GM12878 (cell line): ENCODE measurements around the gene MKNK1. TPM values are rescaled to one million over a fixed set of nuclear protein-coding genes. Genes with fewer than 3 reads are reported as not detected.

ENCODE experiments used
- BRCA1 ChIP-seq: IDR thresholded peaks from 2 replicates; pipeline ENCODE4 v1.6.1; 2011; ENCODE audit warnings: low read depth, low read length, improper control_type of control experiment
- ETV6 ChIP-seq, 2 experiments: fragments of 450-650 bp in 1 of 2; IDR thresholded peaks in 1 of 2; conservative IDR thresholded peaks in 1 of 2; 2 replicates each; pipeline ENCODE4 v1.6.1; 2014; ENCODE audit warnings: antibody characterized with exemption in 1 of 2, borderline replicate concordance in 1 of 2, low read depth in 1 of 2, mild to moderate bottlenecking in 1 of 2, moderate library complexity in 1 of 2
- GABPA ChIP-seq: IDR thresholded peaks from 2 replicates; pipeline ENCODE4 v1.6.1; 2014; ENCODE audit warnings: antibody characterized with exemption, low read depth, mild to moderate bottlenecking, inconsistent platforms
- NRF1 ChIP-seq: conservative IDR thresholded peaks from 2 replicates; pipeline ENCODE4 v1.6.1; 2011; ENCODE audit warnings: mild to moderate bottlenecking, low read depth, low read length, improper control_type of control experiment
- POLR2AphosphoS5 ChIP-seq: IDR thresholded peaks from 2 replicates; pipeline ENCODE4 v1.6.1; 2011; ENCODE audit warnings: mild to moderate bottlenecking, low read length, inconsistent platforms
- STAT3 ChIP-seq: IDR thresholded peaks from 2 replicates; pipeline ENCODE4 v1.6.1; 2011; ENCODE audit warnings: low read depth, low read length, improper control_type of control experiment
- TARDBP ChIP-seq: IDR thresholded peaks from 2 replicates; pipeline ENCODE4 v1.6.1; 2016; ENCODE audit warnings: borderline replicate concordance
- polyA plus RNA-seq, 11 experiments: library from polyadenylated mRNA; depleted of rRNA in 4 of 11; unstranded in 6 of 11; stranded (reverse) in 5 of 11; fragments of >200 nt; fragmentation: Nextera tagmentation in 4 of 11; fragmentation: Illumina TruSeq in 1 of 11; extraction: Ambion mirVana in 4 of 11; extraction: Trizol in 1 of 11; gene quantifications; 1 replicate in 1 of 11; 2 replicates in 10 of 11; pipeline versions ENCODE4 v1.2.1 to v1.2.3, GENCODE V29; 2011 to 2016; ENCODE audit warnings: inconsistent platforms in 2 of 11, missing spikeins in 2 of 11, low read depth in 1 of 11
- total RNA-seq, 4 experiments: library from RNA; depleted of rRNA in 3 of 4; stranded (reverse); fragments of >200 nt in 3 of 4; fragmentation: Illumina TruSeq in 1 of 4; extraction: Trizol in 1 of 4; gene quantifications; 2 replicates each; pipeline versions ENCODE4 v1.2.1 to v1.2.3, GENCODE V29; 2013 to 2021
- TF ChIP-seq, protein P1 (sequence below): fragments of 450-650 bp; IDR thresholded peaks from 2 replicates; pipeline ENCODE4 v1.6.1; 2016; ENCODE audit warnings: mild to moderate bottlenecking
- TF ChIP-seq, protein P2 (sequence below): IDR thresholded peaks from 2 replicates; pipeline ENCODE4 v1.6.1; 2012; ENCODE audit warnings: improper control_type of control experiment, low read depth, low read length; ENCODE audit not compliant: insufficient replicate concordance
- TF ChIP-seq, protein P3 (sequence below): fragments of 450-650 bp; IDR thresholded peaks from 2 replicates; pipeline ENCODE4 v1.6.1; 2017; ENCODE audit warnings: mild to moderate bottlenecking, moderate library complexity
- TF ChIP-seq, protein P4 (sequence below): fragments of 150-350 bp; IDR thresholded peaks from 2 replicates; pipeline ENCODE4 v1.6.1; 2014; ENCODE audit warnings: mild to moderate bottlenecking, low read depth, low read length
- TF ChIP-seq, protein P5 (sequence below): IDR thresholded peaks from 2 replicates; pipeline ENCODE4 v1.6.1; 2012; ENCODE audit warnings: low read depth, low read length, improper control_type of control experiment

The MKNK1 gene
- total and polyA plus RNA-seq, 10 of the 15 experiments (the other 5 are each of a cell fraction or from before 2014, with no cell fraction given), result 13.7 to 29.9 (median 26.5) TPM

DNA sequence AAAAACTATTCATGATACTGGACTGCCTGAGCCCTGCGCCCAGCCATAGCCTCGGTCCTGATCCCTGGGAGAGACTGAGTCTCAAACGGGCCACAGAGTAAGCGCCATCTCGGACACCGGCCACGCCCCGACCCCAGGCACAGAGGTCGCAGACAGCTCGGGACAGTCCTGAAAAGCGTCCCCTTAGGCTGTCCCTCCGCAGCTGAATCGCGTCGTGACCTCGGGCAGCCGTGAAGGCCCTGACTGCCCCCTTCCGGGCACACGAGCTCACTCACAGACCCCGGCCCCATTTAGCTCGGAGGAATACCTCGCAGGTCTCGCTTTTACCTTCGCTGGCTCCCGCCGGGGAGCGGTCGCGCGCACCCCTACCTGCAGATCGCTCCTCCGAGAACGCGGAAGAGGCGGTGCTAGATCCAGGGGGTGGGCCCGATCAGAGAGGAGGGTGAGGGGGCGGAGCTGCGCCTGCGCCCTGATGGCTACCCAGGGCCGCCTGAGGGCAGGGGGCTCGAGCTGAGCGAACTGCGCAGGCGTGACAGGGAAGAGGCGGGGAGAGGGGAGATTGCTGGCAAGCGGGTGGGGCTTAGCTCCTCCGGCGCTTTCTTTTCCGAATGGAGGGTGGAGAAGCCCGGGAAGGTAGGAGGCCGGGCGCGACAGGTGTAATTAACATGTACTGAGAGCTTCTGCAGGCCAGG, at the start of gene MKNK1 (continued):
- TF ChIP-seq, protein P1, sequence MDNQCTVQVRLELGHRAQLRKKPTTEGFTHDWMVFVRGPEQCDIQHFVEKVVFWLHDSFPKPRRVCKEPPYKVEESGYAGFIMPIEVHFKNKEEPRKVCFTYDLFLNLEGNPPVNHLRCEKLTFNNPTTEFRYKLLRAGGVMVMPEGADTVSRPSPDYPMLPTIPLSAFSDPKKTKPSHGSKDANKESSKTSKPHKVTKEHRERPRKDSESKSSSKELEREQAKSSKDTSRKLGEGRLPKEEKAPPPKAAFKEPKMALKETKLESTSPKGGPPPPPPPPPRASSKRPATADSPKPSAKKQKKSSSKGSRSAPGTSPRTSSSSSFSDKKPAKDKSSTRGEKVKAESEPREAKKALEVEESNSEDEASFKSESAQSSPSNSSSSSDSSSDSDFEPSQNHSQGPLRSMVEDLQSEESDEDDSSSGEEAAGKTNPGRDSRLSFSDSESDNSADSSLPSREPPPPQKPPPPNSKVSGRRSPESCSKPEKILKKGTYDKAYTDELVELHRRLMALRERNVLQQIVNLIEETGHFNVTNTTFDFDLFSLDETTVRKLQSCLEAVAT, result 0 out of 2 replicates have a peak, but pooled peaks have one; percentile 59
- no peak for TF ChIP-seq BRCA1
- TF ChIP-seq NRF1, result peak; percentile 92
- no peak for TF ChIP-seq ETV6 (conservative IDR thresholded peaks at IDR 0.05 in 1 of 2, IDR thresholded peaks at IDR 0.05 in 1 of 2; ENCODE audit: borderline replicate concordance in 1 of 2, low read depth in 1 of 2)
- TF ChIP-seq POLR2AphosphoS5, result peak; percentile 90
- no peak for TF ChIP-seq STAT3
- TF ChIP-seq GABPA, result no peak
- TF ChIP-seq TARDBP, result 0 out of 2 replicates have a peak, but pooled peaks have one; percentile 35
- TF ChIP-seq, protein P2, sequence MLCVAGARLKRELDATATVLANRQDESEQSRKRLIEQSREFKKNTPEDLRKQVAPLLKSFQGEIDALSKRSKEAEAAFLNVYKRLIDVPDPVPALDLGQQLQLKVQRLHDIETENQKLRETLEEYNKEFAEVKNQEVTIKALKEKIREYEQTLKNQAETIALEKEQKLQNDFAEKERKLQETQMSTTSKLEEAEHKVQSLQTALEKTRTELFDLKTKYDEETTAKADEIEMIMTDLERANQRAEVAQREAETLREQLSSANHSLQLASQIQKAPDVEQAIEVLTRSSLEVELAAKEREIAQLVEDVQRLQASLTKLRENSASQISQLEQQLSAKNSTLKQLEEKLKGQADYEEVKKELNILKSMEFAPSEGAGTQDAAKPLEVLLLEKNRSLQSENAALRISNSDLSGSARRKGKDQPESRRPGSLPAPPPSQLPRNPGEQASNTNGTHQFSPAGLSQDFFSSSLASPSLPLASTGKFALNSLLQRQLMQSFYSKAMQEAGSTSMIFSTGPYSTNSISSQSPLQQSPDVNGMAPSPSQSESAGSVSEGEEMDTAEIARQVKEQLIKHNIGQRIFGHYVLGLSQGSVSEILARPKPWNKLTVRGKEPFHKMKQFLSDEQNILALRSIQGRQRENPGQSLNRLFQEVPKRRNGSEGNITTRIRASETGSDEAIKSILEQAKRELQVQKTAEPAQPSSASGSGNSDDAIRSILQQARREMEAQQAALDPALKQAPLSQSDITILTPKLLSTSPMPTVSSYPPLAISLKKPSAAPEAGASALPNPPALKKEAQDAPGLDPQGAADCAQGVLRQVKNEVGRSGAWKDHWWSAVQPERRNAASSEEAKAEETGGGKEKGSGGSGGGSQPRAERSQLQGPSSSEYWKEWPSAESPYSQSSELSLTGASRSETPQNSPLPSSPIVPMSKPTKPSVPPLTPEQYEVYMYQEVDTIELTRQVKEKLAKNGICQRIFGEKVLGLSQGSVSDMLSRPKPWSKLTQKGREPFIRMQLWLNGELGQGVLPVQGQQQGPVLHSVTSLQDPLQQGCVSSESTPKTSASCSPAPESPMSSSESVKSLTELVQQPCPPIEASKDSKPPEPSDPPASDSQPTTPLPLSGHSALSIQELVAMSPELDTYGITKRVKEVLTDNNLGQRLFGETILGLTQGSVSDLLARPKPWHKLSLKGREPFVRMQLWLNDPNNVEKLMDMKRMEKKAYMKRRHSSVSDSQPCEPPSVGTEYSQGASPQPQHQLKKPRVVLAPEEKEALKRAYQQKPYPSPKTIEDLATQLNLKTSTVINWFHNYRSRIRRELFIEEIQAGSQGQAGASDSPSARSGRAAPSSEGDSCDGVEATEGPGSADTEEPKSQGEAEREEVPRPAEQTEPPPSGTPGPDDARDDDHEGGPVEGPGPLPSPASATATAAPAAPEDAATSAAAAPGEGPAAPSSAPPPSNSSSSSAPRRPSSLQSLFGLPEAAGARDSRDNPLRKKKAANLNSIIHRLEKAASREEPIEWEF, result no peak
- TF ChIP-seq, protein P3, sequence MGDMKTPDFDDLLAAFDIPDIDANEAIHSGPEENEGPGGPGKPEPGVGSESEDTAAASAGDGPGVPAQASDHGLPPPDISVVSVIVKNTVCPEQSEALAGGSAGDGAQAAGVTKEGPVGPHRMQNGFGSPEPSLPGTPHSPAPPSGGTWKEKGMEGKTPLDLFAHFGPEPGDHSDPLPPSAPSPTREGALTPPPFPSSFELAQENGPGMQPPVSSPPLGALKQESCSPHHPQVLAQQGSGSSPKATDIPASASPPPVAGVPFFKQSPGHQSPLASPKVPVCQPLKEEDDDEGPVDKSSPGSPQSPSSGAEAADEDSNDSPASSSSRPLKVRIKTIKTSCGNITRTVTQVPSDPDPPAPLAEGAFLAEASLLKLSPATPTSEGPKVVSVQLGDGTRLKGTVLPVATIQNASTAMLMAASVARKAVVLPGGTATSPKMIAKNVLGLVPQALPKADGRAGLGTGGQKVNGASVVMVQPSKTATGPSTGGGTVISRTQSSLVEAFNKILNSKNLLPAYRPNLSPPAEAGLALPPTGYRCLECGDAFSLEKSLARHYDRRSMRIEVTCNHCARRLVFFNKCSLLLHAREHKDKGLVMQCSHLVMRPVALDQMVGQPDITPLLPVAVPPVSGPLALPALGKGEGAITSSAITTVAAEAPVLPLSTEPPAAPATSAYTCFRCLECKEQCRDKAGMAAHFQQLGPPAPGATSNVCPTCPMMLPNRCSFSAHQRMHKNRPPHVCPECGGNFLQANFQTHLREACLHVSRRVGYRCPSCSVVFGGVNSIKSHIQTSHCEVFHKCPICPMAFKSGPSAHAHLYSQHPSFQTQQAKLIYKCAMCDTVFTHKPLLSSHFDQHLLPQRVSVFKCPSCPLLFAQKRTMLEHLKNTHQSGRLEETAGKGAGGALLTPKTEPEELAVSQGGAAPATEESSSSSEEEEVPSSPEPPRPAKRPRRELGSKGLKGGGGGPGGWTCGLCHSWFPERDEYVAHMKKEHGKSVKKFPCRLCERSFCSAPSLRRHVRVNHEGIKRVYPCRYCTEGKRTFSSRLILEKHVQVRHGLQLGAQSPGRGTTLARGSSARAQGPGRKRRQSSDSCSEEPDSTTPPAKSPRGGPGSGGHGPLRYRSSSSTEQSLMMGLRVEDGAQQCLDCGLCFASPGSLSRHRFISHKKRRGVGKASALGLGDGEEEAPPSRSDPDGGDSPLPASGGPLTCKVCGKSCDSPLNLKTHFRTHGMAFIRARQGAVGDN, result peak; percentile 21; the same call in 1 of the 2 replicates
- TF ChIP-seq, protein P4, sequence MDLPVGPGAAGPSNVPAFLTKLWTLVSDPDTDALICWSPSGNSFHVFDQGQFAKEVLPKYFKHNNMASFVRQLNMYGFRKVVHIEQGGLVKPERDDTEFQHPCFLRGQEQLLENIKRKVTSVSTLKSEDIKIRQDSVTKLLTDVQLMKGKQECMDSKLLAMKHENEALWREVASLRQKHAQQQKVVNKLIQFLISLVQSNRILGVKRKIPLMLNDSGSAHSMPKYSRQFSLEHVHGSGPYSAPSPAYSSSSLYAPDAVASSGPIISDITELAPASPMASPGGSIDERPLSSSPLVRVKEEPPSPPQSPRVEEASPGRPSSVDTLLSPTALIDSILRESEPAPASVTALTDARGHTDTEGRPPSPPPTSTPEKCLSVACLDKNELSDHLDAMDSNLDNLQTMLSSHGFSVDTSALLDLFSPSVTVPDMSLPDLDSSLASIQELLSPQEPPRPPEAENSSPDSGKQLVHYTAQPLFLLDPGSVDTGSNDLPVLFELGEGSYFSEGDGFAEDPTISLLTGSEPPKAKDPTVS, result no peak
- TF ChIP-seq, protein P5, sequence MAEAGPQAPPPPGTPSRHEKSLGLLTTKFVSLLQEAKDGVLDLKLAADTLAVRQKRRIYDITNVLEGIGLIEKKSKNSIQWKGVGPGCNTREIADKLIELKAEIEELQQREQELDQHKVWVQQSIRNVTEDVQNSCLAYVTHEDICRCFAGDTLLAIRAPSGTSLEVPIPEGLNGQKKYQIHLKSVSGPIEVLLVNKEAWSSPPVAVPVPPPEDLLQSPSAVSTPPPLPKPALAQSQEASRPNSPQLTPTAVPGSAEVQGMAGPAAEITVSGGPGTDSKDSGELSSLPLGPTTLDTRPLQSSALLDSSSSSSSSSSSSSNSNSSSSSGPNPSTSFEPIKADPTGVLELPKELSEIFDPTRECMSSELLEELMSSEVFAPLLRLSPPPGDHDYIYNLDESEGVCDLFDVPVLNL, result no peak
